Measurements from ENCODE around the gene MS4A7. TPM values are rescaled to one million over a fixed set of nuclear protein-coding genes. Genes with fewer than 3 reads are reported as not detected.

MS4A7 gene
- total RNA-seq, 1 donor, result 0.36 TPM

GRCh38 chr11:60371386-60371785 is 6.9 kb upstream of the MS4A7 start:
- H3K36me3 ChIP-seq (ENCODE audit: insufficient read depth, low read length), result no peaks in the 10 kb centered on the region
- no peak for DNase-seq (ENCODE audit: insufficient read length, low spot score, missing footprints)
- no peak overlapping the region for H3K4me2 ChIP-seq (ENCODE audit: insufficient read depth, low read length)
- TF ChIP-seq, protein P1, sequence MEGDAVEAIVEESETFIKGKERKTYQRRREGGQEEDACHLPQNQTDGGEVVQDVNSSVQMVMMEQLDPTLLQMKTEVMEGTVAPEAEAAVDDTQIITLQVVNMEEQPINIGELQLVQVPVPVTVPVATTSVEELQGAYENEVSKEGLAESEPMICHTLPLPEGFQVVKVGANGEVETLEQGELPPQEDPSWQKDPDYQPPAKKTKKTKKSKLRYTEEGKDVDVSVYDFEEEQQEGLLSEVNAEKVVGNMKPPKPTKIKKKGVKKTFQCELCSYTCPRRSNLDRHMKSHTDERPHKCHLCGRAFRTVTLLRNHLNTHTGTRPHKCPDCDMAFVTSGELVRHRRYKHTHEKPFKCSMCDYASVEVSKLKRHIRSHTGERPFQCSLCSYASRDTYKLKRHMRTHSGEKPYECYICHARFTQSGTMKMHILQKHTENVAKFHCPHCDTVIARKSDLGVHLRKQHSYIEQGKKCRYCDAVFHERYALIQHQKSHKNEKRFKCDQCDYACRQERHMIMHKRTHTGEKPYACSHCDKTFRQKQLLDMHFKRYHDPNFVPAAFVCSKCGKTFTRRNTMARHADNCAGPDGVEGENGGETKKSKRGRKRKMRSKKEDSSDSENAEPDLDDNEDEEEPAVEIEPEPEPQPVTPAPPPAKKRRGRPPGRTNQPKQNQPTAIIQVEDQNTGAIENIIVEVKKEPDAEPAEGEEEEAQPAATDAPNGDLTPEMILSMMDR (IDR thresholded peaks at IDR 0.05; ENCODE audit: extremely low read depth, low read depth, low read length), result no peak
- H3K27ac ChIP-seq (ENCODE audit: low read depth, low read length), result no peak overlapping the region
- H3K9me3 ChIP-seq (ENCODE audit: low read depth, low read length), result no peaks in the 10 kb centered on the region
- no peak overlapping the region for H2AFZ ChIP-seq (ENCODE audit: low read length)
- no peaks in the 10 kb centered on the region for H3K4me1 ChIP-seq (ENCODE audit: insufficient read depth, low read length)
- H3K27me3 ChIP-seq (ENCODE audit: insufficient read depth, low read length), result no peaks in the 10 kb centered on the region
- no peaks in the 10 kb centered on the region for H4K20me1 ChIP-seq (ENCODE audit: insufficient read depth, low read length)
- no peak overlapping the region for H3K4me3 ChIP-seq (ENCODE audit: insufficient read depth, low read length)
- H3K79me2 ChIP-seq (ENCODE audit: insufficient read depth, low read length), result no peaks in the 10 kb centered on the region

GRCh38 chr11:60371854-60372253 is 6.5 kb upstream of the MS4A7 start:
- no peak overlapping the region for H3K27ac ChIP-seq (ENCODE audit: low read depth, low read length)

GRCh38 chr11:60372767-60373166 is 5.6 kb upstream of the MS4A7 start:
- no peaks in the 10 kb centered on the region for H3K9me3 ChIP-seq (ENCODE audit: low read depth, low read length)
- H3K4me3 ChIP-seq (ENCODE audit: insufficient read depth, low read length), result no peak overlapping the region
- TF ChIP-seq, protein P1 (IDR thresholded peaks at IDR 0.05; ENCODE audit: extremely low read depth, low read depth, low read length), result no peak
- H3K27me3 ChIP-seq (ENCODE audit: insufficient read depth, low read length), result no peaks in the 10 kb centered on the region
- no peaks in the 10 kb centered on the region for H3K36me3 ChIP-seq (ENCODE audit: insufficient read depth, low read length)
- no peak overlapping the region for H3K4me2 ChIP-seq (ENCODE audit: insufficient read depth, low read length)
- H3K79me2 ChIP-seq (ENCODE audit: insufficient read depth, low read length), result no peaks in the 10 kb centered on the region
- no peak for DNase-seq (ENCODE audit: insufficient read length, low spot score, missing footprints)
- H3K4me1 ChIP-seq (ENCODE audit: insufficient read depth, low read length), result no peaks in the 10 kb centered on the region
- no peak overlapping the region for H2AFZ ChIP-seq (ENCODE audit: low read length)
- no peaks in the 10 kb centered on the region for H4K20me1 ChIP-seq (ENCODE audit: insufficient read depth, low read length)
- no peak overlapping the region for H3K27ac ChIP-seq (ENCODE audit: low read depth, low read length)

More at GRCh38 chr11:60371854-60372253, 6.5 kb upstream of the MS4A7 start:
- H3K9me3 ChIP-seq (ENCODE audit: low read depth, low read length), result no peaks in the 10 kb centered on the region
- no peaks in the 10 kb centered on the region for H4K20me1 ChIP-seq (ENCODE audit: insufficient read depth, low read length)
- no peaks in the 10 kb centered on the region for H3K79me2 ChIP-seq (ENCODE audit: insufficient read depth, low read length)
- H3K27me3 ChIP-seq (ENCODE audit: insufficient read depth, low read length), result no peaks in the 10 kb centered on the region
- H3K4me2 ChIP-seq (ENCODE audit: insufficient read depth, low read length), result no peak overlapping the region
- H3K4me3 ChIP-seq (ENCODE audit: insufficient read depth, low read length), result no peak overlapping the region
- H2AFZ ChIP-seq (ENCODE audit: low read length), result no peak overlapping the region
- peak; percentile 11 for DNase-seq (ENCODE audit: insufficient read length, low spot score, missing footprints)
- H3K4me1 ChIP-seq (ENCODE audit: insufficient read depth, low read length), result no peaks in the 10 kb centered on the region
- TF ChIP-seq, protein P1 (IDR thresholded peaks at IDR 0.05; ENCODE audit: extremely low read depth, low read depth, low read length), result no peak
- H3K36me3 ChIP-seq (ENCODE audit: insufficient read depth, low read length), result no peaks in the 10 kb centered on the region

- no peaks in the 10 kb centered on the region for H3K9me3 ChIP-seq (ENCODE audit: low read depth, low read length)
- no peak overlapping the region for H2AFZ ChIP-seq (ENCODE audit: low read length)
- H3K79me2 ChIP-seq (ENCODE audit: insufficient read depth, low read length), result no peaks in the 10 kb centered on the region
- no peaks in the 10 kb centered on the region for H3K27me3 ChIP-seq (ENCODE audit: insufficient read depth, low read length)
- no peaks in the 10 kb centered on the region for H3K4me1 ChIP-seq (ENCODE audit: insufficient read depth, low read length)
- no peak for DNase-seq (ENCODE audit: insufficient read length, low spot score, missing footprints)
- no peaks in the 10 kb centered on the region for H3K36me3 ChIP-seq (ENCODE audit: insufficient read depth, low read length)
- TF ChIP-seq, protein P1 (IDR thresholded peaks at IDR 0.05; ENCODE audit: extremely low read depth, low read depth, low read length), result no peak
- no peak overlapping the region for H3K4me2 ChIP-seq (ENCODE audit: insufficient read depth, low read length)
- H4K20me1 ChIP-seq (ENCODE audit: insufficient read depth, low read length), result no peaks in the 10 kb centered on the region
- H3K27ac ChIP-seq (ENCODE audit: low read depth, low read length), result no peak overlapping the region
- no peak overlapping the region for H3K4me3 ChIP-seq (ENCODE audit: insufficient read depth, low read length)
Measured at GRCh38 chr11:60375316-60375715, 3.0 kb upstream of the MS4A7 start.
